Measurements from ENCODE around the gene RHOC.

- TF ChIP-seq CTCF (IDR thresholded peaks at IDR 0.05) (no peak), EZH2 (IDR thresholded peaks at IDR 0.05; ENCODE audit: borderline replicate concordance, insufficient read depth, low read depth, low read length, poor library complexity, severe bottlenecking) (no peak)
Measured at GRCh38 chr1:112676543-112676942, 30.4 kb downstream of the RHOC start.

Measured in B cell (primary cell).